ENCODE data around the gene C9orf85. TPM values are rescaled to one million over a fixed set of nuclear protein-coding genes. Genes with fewer than 3 reads are reported as not detected.

The C9orf85 gene
- total and polyA plus RNA-seq, 2 donors (not counting 3 experiments of a cell fraction or from before 2014, with no cell fraction given), result 8.3 to 11.3 TPM

GRCh38 chr9:71966601-71967000, 55.2 kb downstream of the C9orf85 start:
- Histone ChIP-seq H2AFZ (ENCODE audit: low read depth, low read length) (no peak overlapping the region), H3K27me3 (ENCODE audit: control insufficient read depth in 2 of 2, insufficient read depth in 2 of 2, low read length in 2 of 2) (no peaks in the 10 kb centered on the region), H3K36me3 (ENCODE audit: control insufficient read depth in 2 of 2, extremely low read depth in 1 of 2, insufficient read depth in 2 of 2, low read length in 2 of 2) (no peaks in the 10 kb centered on the region), H3K9me3 (replicated peaks; ENCODE audit: control insufficient read depth, insufficient read depth, low read length) (peaks cover 2% of the 10 kb centered on the region), H3K4me3 (replicated peaks in 1 of 3; ENCODE audit: insufficient read depth in 1 of 3, low read depth in 1 of 3, low read length in 3 of 3) (no peak overlapping the region), H4K20me1 (replicated peaks; ENCODE audit: control insufficient read depth, extremely low read depth, insufficient read depth, low read length) (no peaks in the 10 kb centered on the region), H3K4me2 (ENCODE audit: insufficient read depth, low read length) (no peak overlapping the region), H3K79me2 (ENCODE audit: control insufficient read depth, insufficient read depth, low read length) (no peaks in the 10 kb centered on the region), H3K9ac (replicated peaks; ENCODE audit: extremely low read depth, insufficient read depth, low read length) (no peak overlapping the region), H3K27ac (ENCODE audit: insufficient read depth, low read depth, low read length) (no peak overlapping the region), H3K4me1 (ENCODE audit: control insufficient read depth, extremely low read depth, insufficient read depth, low read length) (no peaks in the 10 kb centered on the region), H3K9me1 (replicated peaks; ENCODE audit: control insufficient read depth, extremely low read depth, insufficient read depth, low read length) (no peaks in the 10 kb centered on the region)
- ChIA-PET POLR2A (no interaction called here), CTCF (no interaction called here)
- no peak for TF ChIP-seq POLR2AphosphoS5 (IDR thresholded peaks at IDR 0.05; ENCODE audit: insufficient read depth, low read depth, low read length)
- intact Hi-C loops (cut with micrococcal nuclease) (no loop called here), dilution Hi-C loops (cut with MboI; ENCODE audit: extremely low pct_ligation_motif_present, low sequenced_read_pairs) (no loop called here)
- FAIRE-seq, result no peak
- no TSS peak for BruUV-seq (replicated peaks)
- no peak for DNase-seq (ENCODE audit: low read depth, low spot score)

- no TSS peak for BruUV-seq (replicated peaks)
- Histone ChIP-seq H3K9me1 (replicated peaks; ENCODE audit: control insufficient read depth, extremely low read depth, insufficient read depth, low read length) (no peaks in the 10 kb centered on the region), H3K27ac (ENCODE audit: insufficient read depth, low read depth, low read length) (no peak overlapping the region), H3K4me1 (ENCODE audit: control insufficient read depth, extremely low read depth, insufficient read depth, low read length) (no peaks in the 10 kb centered on the region), H4K20me1 (replicated peaks; ENCODE audit: control insufficient read depth, extremely low read depth, insufficient read depth, low read length) (no peaks in the 10 kb centered on the region), H3K79me2 (ENCODE audit: control insufficient read depth, insufficient read depth, low read length) (no peaks in the 10 kb centered on the region), H3K9ac (replicated peaks; ENCODE audit: extremely low read depth, insufficient read depth, low read length) (no peak overlapping the region), H3K27me3 (ENCODE audit: control insufficient read depth in 2 of 2, insufficient read depth in 2 of 2, low read length in 2 of 2) (no peaks in the 10 kb centered on the region), H2AFZ (ENCODE audit: low read depth, low read length) (no peak overlapping the region), H3K9me3 (replicated peaks; ENCODE audit: control insufficient read depth, insufficient read depth, low read length) (peaks cover 2% of the 10 kb centered on the region), H3K4me3 (replicated peaks in 1 of 3; ENCODE audit: insufficient read depth in 1 of 3, low read depth in 1 of 3, low read length in 3 of 3) (no peak overlapping the region), H3K36me3 (ENCODE audit: control insufficient read depth in 2 of 2, extremely low read depth in 1 of 2, insufficient read depth in 2 of 2, low read length in 2 of 2) (no peaks in the 10 kb centered on the region), H3K4me2 (ENCODE audit: insufficient read depth, low read length) (no peak overlapping the region)
- dilution Hi-C loops (cut with MboI; ENCODE audit: extremely low pct_ligation_motif_present, low sequenced_read_pairs) (no loop called here), intact Hi-C loops (cut with micrococcal nuclease) (no loop called here)
- FAIRE-seq (no peak), DNase-seq (ENCODE audit: low read depth, low spot score) (no peak)
- TF ChIP-seq POLR2A (IDR thresholded peaks at IDR 0.05; ENCODE audit: low read depth, low read length), result no peak
- no peak for TF ChIP-seq JUN (IDR thresholded peaks at IDR 0.05; ENCODE audit: borderline replicate concordance, insufficient read depth, insufficient read length, low read depth)
- TF ChIP-seq MYC (IDR thresholded peaks at IDR 0.05; ENCODE audit: low read depth, low read length), result no peak
- TF ChIP-seq FOS (IDR thresholded peaks at IDR 0.05; ENCODE audit: borderline replicate concordance, insufficient read depth, low read length), result no peak
- CTCF ChIA-PET, result no interaction called here
- POLR2A ChIA-PET, result no interaction called here
Observed at GRCh38 chr9:71968541-71969090, 57.2 kb downstream of the C9orf85 start.
